PFSK-1 (cell line): ENCODE results near the gene GAS7.

Source experiments
- POLR2AphosphoS5 ChIP-seq: IDR thresholded peaks from 2 replicates; pipeline ENCODE4 v1.6.1; 2012; ENCODE audit warnings: low read depth, mild to moderate bottlenecking, control low read depth, low read length, moderate library complexity
- REST ChIP-seq, 2 experiments: IDR thresholded peaks; 2 replicates each; pipeline versions ENCODE4 v1.6.1 to v1.8.0; 2011 to 2012; ENCODE audit warnings: low read depth in 2 of 2, low read length in 2 of 2, control low read depth in 1 of 2, inconsistent platforms in 1 of 2, mild to moderate bottlenecking in 1 of 2, moderate library complexity in 1 of 2; ENCODE audit not compliant: insufficient read depth in 1 of 2
- SIN3A ChIP-seq: IDR thresholded peaks from 2 replicates; pipeline ENCODE4 v1.6.1; 2012; ENCODE audit warnings: mild to moderate bottlenecking, low read length, moderate library complexity, borderline replicate concordance; ENCODE audit not compliant: insufficient read depth
- TAF1 ChIP-seq: IDR thresholded peaks from 2 replicates; pipeline ENCODE4 v1.6.1; 2012; ENCODE audit warnings: low read length, control low read depth, borderline replicate concordance; ENCODE audit not compliant: insufficient read depth

GRCh38 chr17:10171122-10171571 is 27.3 kb downstream of the GAS7 start:
- TF ChIP-seq REST (IDR thresholded peaks at IDR 0.05; ENCODE audit: insufficient read depth in 1 of 2, low read depth in 2 of 2, low read length in 2 of 2) (no peak), POLR2AphosphoS5 (no peak), SIN3A (no peak), TAF1 (no peak)
